Measurements from ENCODE around the gene NEK11.
"Not testable (repeated sequence)": the region's sequence is repeated elsewhere in the genome, so short reads cannot be mapped to it uniquely, and the experiment has no call there.

NEK11 gene

DNA sequence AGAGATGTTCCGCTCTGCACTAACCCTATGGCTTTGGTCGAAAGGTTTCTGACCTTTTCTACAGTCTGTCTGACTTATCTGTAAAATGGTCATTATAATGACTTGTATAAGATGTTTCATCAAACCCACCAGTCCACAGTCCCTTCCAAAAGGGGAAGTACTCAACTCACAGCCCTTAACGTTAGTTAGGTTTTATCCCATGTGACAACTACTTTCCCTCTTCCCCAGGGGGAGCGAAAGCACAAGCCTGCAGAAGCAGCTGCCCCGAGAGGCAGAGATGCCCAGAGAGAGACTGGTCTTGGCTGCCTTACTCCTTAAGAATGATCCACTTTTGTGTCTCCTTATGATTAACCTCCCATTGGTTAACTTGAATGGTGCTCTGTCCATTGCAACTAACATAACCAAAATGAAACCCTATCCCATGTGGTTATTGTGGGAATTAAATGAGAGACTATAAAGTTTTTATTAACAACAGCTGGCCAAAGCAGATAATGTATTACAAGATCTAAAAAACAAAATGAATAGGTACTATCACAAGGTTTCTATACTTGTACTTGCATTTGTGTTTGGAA is 6.5 kb upstream of the NEK11 start:
- H3K27ac Mint-ChIP-seq, result peak overlapping the region; percentile 54
- no peaks in the 10 kb centered on the region for H3K9me3 Mint-ChIP-seq (ENCODE audit: low read depth)
- H3K4me1 Mint-ChIP-seq (ENCODE audit: low read depth), result peaks cover 75% of the 10 kb centered on the region
- peak overlapping the region; percentile 46 for H3K4me3 Mint-ChIP-seq
- H3K36me3 Mint-ChIP-seq, result peaks cover 40% of the 10 kb centered on the region
- H3K27me3 Mint-ChIP-seq, result no peaks in the 10 kb centered on the region

DNA sequence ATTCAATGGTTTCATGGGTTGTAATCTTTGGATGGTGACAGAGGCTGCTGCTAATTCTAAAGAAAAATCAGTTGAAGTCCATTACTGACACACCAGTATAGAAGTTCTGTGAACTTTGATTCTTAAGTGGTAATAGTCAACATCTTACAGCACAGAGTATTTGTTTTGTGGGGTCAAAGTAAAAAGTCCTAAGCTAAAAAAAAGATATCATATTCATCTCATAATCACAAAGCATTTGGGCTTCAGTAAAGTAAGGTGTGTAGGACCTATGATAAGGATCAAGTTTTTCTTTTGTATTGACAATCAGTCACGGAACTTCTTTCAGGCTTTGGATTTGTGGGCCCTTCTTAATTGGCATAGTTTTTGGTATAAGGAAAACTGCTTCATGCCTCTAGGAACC is 1.1 kb upstream of the NEK11 start:
- peak overlapping the region; percentile 89 for H3K4me3 Mint-ChIP-seq
- peaks cover 61% of the 10 kb centered on the region for H3K4me1 Mint-ChIP-seq (ENCODE audit: low read depth)
- peak overlapping the region; percentile 97 for H3K27ac Mint-ChIP-seq
- H3K9me3 Mint-ChIP-seq (ENCODE audit: low read depth), result no peaks in the 10 kb centered on the region
- peaks cover 25% of the 10 kb centered on the region for H3K36me3 Mint-ChIP-seq
- H3K27me3 Mint-ChIP-seq, result no peaks in the 10 kb centered on the region

DNA sequence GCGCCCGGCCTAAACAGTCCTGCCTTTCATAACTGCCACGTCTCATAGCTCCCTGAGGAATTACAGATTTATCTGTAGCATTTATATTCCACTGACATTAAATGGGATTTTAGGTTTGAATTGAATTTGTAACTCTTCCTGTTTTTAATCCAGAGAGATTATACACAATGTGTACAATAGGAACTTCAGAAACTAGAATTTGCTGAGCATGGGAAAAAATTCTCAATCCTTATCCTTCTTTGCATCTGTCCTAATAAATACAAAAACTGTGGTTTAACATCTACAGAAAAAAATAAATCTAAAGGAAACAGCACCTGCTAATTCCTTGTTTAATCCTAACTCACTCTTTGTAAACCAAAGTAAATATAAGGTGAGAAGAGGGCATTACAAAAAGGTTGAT is 2.2 kb downstream of the NEK11 start:
- Mint-ChIP-seq H3K4me3 (peak overlapping the region; percentile 8), H3K27ac (no peak overlapping the region), H3K4me1 (ENCODE audit: low read depth) (peaks cover 29% of the 10 kb centered on the region), H3K9me3 (ENCODE audit: low read depth) (no peaks in the 10 kb centered on the region), H3K36me3 (peaks cover 13% of the 10 kb centered on the region), H3K27me3 (no peaks in the 10 kb centered on the region)

DNA sequence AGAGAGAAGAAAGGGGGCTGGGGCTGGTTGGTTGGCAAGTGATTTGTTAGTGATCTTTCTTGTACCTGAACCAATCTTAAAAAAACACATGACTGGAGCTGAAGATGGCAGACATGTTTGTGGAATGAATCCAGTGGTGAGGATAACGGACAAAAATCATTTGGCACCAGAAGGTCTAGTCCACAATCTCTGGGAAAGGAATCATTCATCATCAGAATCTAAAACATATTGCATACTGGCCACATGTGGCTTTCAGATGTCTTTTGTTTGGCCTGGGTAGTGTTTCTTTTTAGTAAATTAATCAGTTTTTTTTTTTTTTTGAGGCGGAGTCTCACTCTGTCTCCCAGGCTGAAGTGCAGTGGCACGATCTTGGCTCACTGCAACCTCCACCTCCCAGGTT is 5.0 kb downstream of the NEK11 start:
- H3K27ac Mint-ChIP-seq, result no peak overlapping the region
- H3K9me3 Mint-ChIP-seq (ENCODE audit: low read depth), result no peaks in the 10 kb centered on the region
- peaks cover 2% of the 10 kb centered on the region for H3K36me3 Mint-ChIP-seq
- H3K4me1 Mint-ChIP-seq (ENCODE audit: low read depth), result peaks cover 6% of the 10 kb centered on the region
- H3K27me3 Mint-ChIP-seq, result no peaks in the 10 kb centered on the region
- H3K4me3 Mint-ChIP-seq, result no peak overlapping the region

DNA sequence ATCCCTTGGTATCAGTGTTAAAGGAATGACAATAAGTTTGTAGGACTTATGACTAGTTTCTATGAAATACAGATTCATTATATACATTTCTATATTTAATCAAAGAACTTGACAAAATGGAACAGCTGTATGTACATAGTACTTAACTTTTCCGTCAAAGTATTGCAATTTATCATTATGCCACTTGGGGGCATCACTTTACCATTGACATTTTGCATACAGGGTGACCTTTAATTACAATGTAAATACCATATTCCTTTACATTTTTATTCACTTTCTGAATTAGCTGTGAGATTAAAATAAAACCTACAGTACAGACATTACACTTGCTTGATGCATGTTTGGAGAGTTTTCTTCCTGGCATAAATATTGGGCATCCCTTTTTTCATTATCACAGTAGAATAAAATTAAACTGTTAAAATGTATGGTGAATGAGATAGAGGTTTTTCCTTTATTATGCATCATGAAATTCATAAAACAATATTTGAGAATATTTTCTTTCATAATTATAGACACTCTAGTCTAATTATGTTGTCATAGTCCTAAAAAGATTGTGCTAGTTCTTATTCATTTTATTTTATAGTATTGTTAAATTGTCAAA is 6.9 kb downstream of the NEK11 start:
- Mint-ChIP-seq H3K4me3 (no peak overlapping the region), H3K27ac (no peak overlapping the region), H3K27me3 (no peaks in the 10 kb centered on the region), H3K4me1 (ENCODE audit: low read depth) (no peaks in the 10 kb centered on the region), H3K9me3 (ENCODE audit: low read depth) (no peaks in the 10 kb centered on the region), H3K36me3 (peaks cover 2% of the 10 kb centered on the region)

DNA sequence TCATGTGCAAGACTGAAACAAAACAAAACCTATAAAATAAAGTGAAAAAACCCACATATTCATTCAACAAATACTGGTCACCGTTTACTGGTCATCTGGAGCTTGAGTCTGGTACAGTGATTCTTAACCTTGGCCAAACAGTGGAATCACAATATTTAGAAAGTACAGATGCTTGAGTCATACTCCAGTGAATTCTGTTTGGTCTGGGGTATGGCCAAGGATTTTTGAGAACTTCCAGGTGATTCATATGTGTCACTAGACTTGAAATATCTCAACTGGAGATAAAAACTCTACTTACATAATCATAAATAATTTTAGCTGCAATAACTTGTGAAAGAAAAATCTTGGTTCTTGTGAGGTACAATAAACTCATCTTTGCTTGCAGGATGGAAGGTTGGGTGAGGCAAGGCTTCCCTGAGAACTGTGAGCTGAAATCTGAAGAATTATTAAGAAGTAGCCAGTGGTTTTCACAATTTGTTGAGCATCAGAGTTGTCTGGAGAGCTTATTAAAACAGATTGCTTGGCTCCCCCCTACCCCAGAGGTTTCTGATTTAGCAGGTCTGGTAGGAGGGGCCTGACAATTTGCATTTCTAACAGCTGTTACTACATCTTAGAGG is 9.6 kb downstream of the NEK11 start:
- no peak overlapping the region for H3K4me3 Mint-ChIP-seq
- H3K27ac Mint-ChIP-seq, result no peak overlapping the region
- peaks cover 14% of the 10 kb centered on the region for H3K9me3 Mint-ChIP-seq (ENCODE audit: low read depth)
- H3K4me1 Mint-ChIP-seq (ENCODE audit: low read depth), result peaks cover 8% of the 10 kb centered on the region
- H3K36me3 Mint-ChIP-seq, result peaks cover 9% of the 10 kb centered on the region
- no peaks in the 10 kb centered on the region for H3K27me3 Mint-ChIP-seq

DNA sequence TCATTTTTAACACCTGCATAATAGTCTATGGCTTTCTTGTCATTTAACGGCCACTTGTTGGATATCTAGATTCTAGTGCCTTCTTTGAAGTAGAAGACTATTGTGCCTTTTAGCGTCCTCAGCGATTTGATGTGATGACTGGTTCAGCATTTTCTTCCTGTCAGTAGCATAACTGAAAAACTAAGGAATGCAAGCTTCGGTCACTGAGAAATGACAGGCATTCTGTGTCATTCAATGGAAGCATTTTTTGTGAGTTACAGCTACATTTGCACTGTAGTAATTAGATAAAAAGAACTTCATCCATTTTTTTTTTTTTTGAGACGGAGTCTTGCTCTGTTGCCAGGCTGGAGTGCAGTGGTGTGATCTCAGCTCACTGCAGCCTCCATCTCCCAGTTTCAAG is 10.3 kb downstream of the NEK11 start:
- Mint-ChIP-seq H3K36me3 (peaks cover 12% of the 10 kb centered on the region), H3K4me3 (no peak overlapping the region), H3K27me3 (no peaks in the 10 kb centered on the region)

DNA sequence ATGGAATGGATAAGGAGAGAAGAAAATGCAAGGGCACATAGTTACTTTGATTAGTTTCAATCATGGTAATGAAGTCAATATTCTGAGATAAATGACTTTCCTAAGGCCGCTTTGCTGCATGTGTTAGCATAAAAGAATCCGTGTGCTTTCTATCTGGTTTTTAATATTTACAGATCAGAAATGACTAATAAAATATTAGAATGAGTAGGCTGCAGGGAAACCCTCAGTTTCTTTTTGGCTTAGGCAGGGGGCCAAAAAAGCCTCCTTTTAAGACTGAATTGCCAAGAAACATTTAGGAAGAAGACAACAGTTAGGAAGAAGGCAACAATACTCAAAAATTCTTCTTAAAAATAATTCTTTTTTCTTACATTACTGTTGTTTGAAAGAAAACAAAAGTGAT is 11.6 kb downstream of the NEK11 start:
- Mint-ChIP-seq H3K27ac (no peak overlapping the region), H3K4me3 (no peak overlapping the region), H3K9me3 (ENCODE audit: low read depth) (peaks cover 17% of the 10 kb centered on the region), H3K27me3 (no peaks in the 10 kb centered on the region), H3K36me3 (peaks cover 14% of the 10 kb centered on the region), H3K4me1 (ENCODE audit: low read depth) (peaks cover 24% of the 10 kb centered on the region)

More for the DNA sequence above, 10.3 kb downstream of the NEK11 start:
- Mint-ChIP-seq H3K9me3 (ENCODE audit: low read depth) (peaks cover 17% of the 10 kb centered on the region), H3K27ac (no peak overlapping the region), H3K4me1 (ENCODE audit: low read depth) (peaks cover 14% of the 10 kb centered on the region)

DNA sequence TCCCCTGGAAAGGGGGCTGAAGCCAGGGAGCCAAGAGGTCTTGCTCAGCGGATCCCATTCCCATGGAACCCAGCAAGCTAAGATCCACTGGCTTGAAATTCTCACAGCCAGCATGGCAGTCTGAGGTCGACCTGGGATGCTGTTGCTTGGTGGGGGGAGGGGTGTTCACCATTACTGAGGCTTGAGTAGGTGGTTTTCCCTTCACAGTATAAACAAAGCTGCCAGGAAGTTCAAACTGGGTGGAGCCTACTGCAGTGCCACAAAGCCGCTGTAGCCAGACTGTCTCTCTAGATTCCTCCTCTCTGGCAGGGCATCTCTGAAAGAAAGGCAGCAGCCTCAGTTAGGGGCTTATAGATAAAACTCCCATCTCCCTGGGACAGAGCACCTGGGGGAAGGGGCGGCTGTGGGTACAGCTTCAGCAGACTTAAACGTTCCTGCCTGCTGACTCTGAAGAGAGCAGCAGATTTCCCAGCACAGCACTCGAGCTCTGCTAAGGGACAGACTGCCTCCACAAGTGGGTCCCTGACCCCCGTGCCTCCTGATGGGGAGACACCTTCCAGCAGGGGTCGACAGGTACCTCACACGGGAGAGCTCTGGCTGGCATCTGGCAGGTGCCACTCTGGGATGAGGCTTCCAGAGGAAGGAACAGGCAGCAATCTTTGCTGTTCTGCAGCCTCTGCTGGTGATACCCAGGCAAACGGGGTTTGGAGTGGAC is 15.8 kb downstream of the NEK11 start:
- not testable (repeated sequence) for H3K27ac Mint-ChIP-seq

DNA sequence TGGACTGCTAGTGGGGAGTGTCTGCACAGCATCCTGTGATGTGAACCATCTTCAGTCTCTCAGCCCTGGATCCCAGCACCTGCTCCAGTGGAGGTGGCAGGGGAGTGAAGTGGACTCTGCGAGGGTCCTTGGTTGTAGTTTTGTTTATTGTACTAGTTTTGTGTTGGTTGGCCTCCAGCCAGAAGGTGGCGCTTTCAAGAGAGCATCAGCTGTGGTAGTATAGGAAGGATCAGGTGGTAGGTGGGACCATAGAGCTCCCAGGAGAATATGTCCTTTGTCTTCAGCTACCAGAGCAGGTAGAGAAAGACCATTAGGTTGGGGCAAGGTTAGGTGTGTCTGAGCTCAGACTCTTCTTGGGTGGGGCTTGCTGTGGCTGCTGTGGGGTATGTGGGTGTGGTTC is 20.9 kb downstream of the NEK11 start:
- Mint-ChIP-seq H3K4me1 (ENCODE audit: low read depth) (peaks cover 20% of the 10 kb centered on the region), H3K27me3 (no peaks in the 10 kb centered on the region), H3K36me3 (peaks cover 28% of the 10 kb centered on the region), H3K4me3 (no peak overlapping the region), H3K9me3 (ENCODE audit: low read depth) (peaks cover 22% of the 10 kb centered on the region), H3K27ac (no peak overlapping the region)

More for the DNA sequence above, 15.8 kb downstream of the NEK11 start:
- not testable (repeated sequence) for H3K27me3 Mint-ChIP-seq
- H3K36me3 Mint-ChIP-seq, result peaks cover 34% of the 10 kb centered on the region
- H3K4me1 Mint-ChIP-seq (ENCODE audit: low read depth), result peaks cover 32% of the 10 kb centered on the region
- H3K9me3 Mint-ChIP-seq (ENCODE audit: low read depth), result peaks cover 38% of the 10 kb centered on the region
- H3K4me3 Mint-ChIP-seq, result peak overlapping the region; percentile 1

DNA sequence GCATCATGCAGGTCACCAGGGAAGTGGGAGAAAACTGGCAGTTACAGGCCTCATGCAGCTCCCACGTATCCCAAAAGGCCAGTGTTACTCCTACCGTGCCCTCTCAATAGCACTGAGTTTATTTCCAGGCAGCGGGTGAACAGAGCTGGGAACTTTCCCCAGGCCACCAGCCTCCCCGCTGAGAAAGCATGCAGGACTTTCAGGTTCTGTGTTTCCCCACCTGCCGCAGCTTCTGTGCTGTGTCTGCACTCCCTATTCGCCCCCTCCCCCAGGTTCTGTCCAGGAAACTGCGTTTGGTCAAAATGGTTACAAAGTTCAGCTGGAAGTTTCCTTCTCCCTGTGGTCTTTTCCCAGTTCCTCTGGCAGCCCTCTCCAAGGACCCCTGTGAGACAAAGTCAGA is 21.4 kb downstream of the NEK11 start:
- Mint-ChIP-seq H3K4me3 (no peak overlapping the region), H3K36me3 (peaks cover 28% of the 10 kb centered on the region), H3K27me3 (no peaks in the 10 kb centered on the region), H3K4me1 (ENCODE audit: low read depth) (peaks cover 16% of the 10 kb centered on the region), H3K9me3 (ENCODE audit: low read depth) (peaks cover 22% of the 10 kb centered on the region), H3K27ac (no peak overlapping the region)

DNA sequence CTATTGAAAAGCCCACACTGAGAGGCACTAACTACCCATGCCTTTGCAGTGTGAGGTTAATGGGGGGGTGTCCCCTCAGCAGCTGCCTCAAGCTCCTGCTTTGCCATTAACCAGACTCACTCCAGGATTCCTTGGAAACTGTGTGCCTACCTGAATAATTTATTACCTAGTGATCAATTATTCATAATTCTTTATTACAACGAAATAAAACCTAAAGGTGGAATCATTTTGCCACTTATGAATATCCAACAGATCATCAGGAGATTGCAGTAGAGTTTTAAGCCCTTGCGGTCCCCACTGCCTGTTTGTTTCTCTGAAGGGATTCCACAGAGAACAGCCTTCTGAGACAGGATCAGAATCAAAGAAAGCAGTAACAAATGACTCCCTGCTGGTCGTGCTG is 23.3 kb downstream of the NEK11 start:
- Mint-ChIP-seq H3K4me3 (no peak overlapping the region), H3K4me1 (ENCODE audit: low read depth) (peaks cover 12% of the 10 kb centered on the region), H3K27ac (no peak overlapping the region), H3K27me3 (no peaks in the 10 kb centered on the region), H3K36me3 (peaks cover 14% of the 10 kb centered on the region), H3K9me3 (ENCODE audit: low read depth) (peaks cover 13% of the 10 kb centered on the region)

DNA sequence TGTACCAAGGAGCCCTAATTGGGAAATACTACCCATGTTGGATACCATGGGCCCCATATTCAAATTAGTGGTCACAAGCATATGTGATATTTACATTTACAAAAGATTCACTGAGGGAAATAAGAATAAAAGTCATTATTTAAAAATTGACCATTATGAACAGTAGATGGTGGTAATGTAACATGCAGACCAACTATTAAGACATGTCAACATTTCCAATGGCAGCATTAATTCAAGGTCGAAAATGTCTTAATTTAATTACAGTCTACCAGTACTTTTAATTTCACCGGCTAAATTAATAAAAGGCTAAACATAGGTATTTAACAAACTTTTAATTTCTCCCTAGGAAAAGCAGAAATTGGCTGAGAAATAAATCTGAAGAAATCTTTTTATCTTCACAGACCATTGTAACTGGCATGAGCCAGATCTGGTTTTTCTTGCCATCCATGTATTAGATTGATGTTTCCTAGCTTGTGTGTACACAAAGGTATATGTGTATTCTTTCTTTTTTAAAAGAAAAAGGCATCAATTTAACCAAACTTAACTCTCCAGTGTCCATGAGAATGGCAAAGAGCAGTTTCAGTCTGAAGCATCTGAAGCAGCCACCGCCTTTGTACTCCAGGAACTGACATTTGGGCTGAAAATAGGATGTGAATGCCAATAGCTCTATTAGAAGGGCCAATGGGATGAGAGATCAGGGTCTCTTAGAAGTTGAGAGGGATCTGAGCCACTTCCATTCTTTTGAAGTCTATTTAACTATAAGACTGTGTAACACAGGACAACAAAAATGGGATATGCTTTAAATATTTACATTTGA is 26.6 kb downstream of the NEK11 start:
- peaks cover 6% of the 10 kb centered on the region for H3K36me3 Mint-ChIP-seq
- no peaks in the 10 kb centered on the region for H3K27me3 Mint-ChIP-seq
- no peaks in the 10 kb centered on the region for H3K9me3 Mint-ChIP-seq (ENCODE audit: low read depth)
- H3K27ac Mint-ChIP-seq, result no peak overlapping the region
- H3K4me3 Mint-ChIP-seq, result no peak overlapping the region
- H3K4me1 Mint-ChIP-seq (ENCODE audit: low read depth), result peaks cover 3% of the 10 kb centered on the region

DNA sequence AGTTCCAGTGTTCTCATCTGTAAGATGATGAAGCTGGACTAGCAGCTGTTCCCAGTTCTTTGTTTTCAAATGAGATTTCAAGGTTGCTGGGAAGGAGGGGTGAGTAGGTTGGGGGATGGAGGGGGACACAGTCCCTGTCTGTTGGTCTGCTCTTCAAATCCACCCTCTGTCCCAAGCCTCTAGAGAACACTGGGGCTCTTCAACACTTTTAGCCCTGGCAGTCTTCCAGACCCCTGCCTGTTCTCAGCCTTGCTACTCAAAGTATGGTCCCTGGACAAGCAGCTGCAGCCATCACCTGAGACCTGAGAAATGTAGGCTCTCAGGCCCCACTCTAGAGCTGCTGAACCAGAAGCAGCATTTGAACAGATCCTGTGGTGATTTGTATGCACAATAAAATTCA is 41.3 kb downstream of the NEK11 start:
- Mint-ChIP-seq H3K4me3 (no peak overlapping the region), H3K36me3 (peaks cover 3% of the 10 kb centered on the region), H3K4me1 (ENCODE audit: low read depth) (peaks cover 3% of the 10 kb centered on the region), H3K27ac (no peak overlapping the region), H3K9me3 (ENCODE audit: low read depth) (no peaks in the 10 kb centered on the region), H3K27me3 (no peaks in the 10 kb centered on the region)

Measured in activated naive CD8-positive, alpha-beta T cell (primary cell).